ENCODE measurements around the gene OGFOD3. TPM values are rescaled to one million over a fixed set of nuclear protein-coding genes. Genes with fewer than 3 reads are reported as not detected.
A peak's percentile ranks its signal among the peaks of the same experiment; 100 is the strongest.

OGFOD3 gene
- total RNA-seq, 2 donors from 2014 or later: 23.3 to 40.8 TPM

DNA sequence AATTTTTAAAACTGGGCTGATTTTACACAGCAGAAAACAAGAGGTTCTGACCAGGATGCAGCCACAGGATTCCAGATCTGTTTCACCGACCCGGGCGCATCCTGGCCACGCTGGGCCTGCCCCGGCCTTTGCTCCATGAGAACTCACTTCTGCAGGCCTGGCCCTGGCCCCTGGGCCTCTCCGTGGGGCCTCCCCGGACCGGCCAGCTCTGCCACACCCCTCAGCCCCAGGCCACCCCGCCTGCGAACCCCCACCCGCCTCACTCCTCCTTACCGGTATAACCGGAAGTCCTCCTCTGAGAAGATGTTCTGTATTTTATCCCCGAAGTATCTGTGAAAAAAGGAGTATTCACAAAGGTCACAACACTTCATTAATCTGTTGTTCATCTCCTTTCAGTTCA lies 13.3 kb downstream of the OGFOD3 start:
- no peaks in the 10 kb centered on the region for H3K36me3 ChIP-seq

GRCh38 chr17:82403662-82404660 lies 14.4 kb downstream of the OGFOD3 start:
- Histone ChIP-seq H3K36me3 (no peaks in the 10 kb centered on the region), H3K4me1 (no peaks in the 10 kb centered on the region), H3K27me3 (no peaks in the 10 kb centered on the region), H3K9ac (ENCODE audit: low read depth in 2 of 2, low read length in 2 of 2) (no peak overlapping the region), H3K27ac (no peak overlapping the region), H3K9me3 (no peaks in the 10 kb centered on the region), H3K4me3 (no peak overlapping the region)
- intact Hi-C loops (cut with DNase I): no loop called here
- no peak for DNase-seq
- TF ChIP-seq CTCF (IDR thresholded peaks at IDR 0.05): no peak

More for the DNA sequence above, 13.3 kb downstream of the OGFOD3 start:
- H3K27ac ChIP-seq: no peak overlapping the region
- intact Hi-C loops (cut with DNase I): no loop called here
- no peak overlapping the region for H3K9ac ChIP-seq (ENCODE audit: low read depth in 2 of 2, low read length in 2 of 2)
- TF ChIP-seq CTCF (IDR thresholded peaks at IDR 0.05): no peak
- no peaks in the 10 kb centered on the region for H3K4me1 ChIP-seq
- no peaks in the 10 kb centered on the region for H3K9me3 ChIP-seq
- H3K4me3 ChIP-seq: no peak overlapping the region
- H3K27me3 ChIP-seq: no peaks in the 10 kb centered on the region
- DNase-seq: no peak

DNA sequence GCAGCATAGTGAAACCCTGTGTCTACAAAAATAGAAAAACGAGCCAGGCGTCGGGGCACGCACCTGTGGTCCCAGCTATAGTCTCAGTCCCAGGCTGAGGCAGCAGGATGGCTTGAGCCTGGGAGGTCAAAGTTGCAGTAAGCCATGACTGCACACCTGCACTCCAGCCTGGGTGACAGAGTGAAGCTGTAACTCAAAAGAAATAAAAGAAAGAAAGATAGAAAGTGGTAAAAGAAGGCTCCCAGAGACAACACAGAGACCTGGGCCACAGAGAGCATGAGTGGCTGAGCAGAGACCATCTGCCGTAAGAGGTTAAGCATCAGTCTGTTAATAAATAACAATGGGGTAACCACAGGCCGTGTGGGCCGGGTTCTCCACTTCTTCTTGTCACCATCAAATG lies 15.5 kb downstream of the OGFOD3 start:
- no peaks in the 10 kb centered on the region for H3K4me1 ChIP-seq
- no peak for TF ChIP-seq CTCF (IDR thresholded peaks at IDR 0.05)
- no peak overlapping the region for H3K4me3 ChIP-seq
- H3K27ac ChIP-seq: no peak overlapping the region
- H3K9ac ChIP-seq (ENCODE audit: low read depth in 2 of 2, low read length in 2 of 2): no peak overlapping the region
- H3K27me3 ChIP-seq: no peaks in the 10 kb centered on the region
- no peaks in the 10 kb centered on the region for H3K36me3 ChIP-seq
- intact Hi-C loops (cut with DNase I): no loop called here
- DNase-seq: no peak
- no peaks in the 10 kb centered on the region for H3K9me3 ChIP-seq

GRCh38 chr17:82400830-82401229 lies 17.6 kb downstream of the OGFOD3 start:
- Histone ChIP-seq H3K4me1 (no peaks in the 10 kb centered on the region), H3K27me3 (no peaks in the 10 kb centered on the region), H3K4me3 (no peak overlapping the region), H3K27ac (no peak overlapping the region), H3K9ac (ENCODE audit: low read depth in 2 of 2, low read length in 2 of 2) (no peak overlapping the region), H3K9me3 (no peaks in the 10 kb centered on the region), H3K36me3 (no peaks in the 10 kb centered on the region)
- intact Hi-C loops (cut with DNase I): no loop called here
- peak; percentile 35 for DNase-seq
- no peak for TF ChIP-seq CTCF (IDR thresholded peaks at IDR 0.05)

GRCh38 chr17:82400206-82400605 lies 18.2 kb downstream of the OGFOD3 start:
- intact Hi-C loops (cut with DNase I): no loop called here
- H3K9me3 ChIP-seq: no peaks in the 10 kb centered on the region
- TF ChIP-seq CTCF (IDR thresholded peaks at IDR 0.05): no peak
- H3K4me3 ChIP-seq: no peak overlapping the region
- no peak overlapping the region for H3K9ac ChIP-seq (ENCODE audit: low read depth in 2 of 2, low read length in 2 of 2)
- no peak overlapping the region for H3K27ac ChIP-seq
- no peaks in the 10 kb centered on the region for H3K36me3 ChIP-seq
- no peak for DNase-seq
- H3K4me1 ChIP-seq: no peaks in the 10 kb centered on the region
- H3K27me3 ChIP-seq: no peaks in the 10 kb centered on the region

All from colonic mucosa (tissue), 4 donors.